AG04450 (cell line): ENCODE data around the gene COL13A1. TPM values are rescaled to one million over a fixed set of nuclear protein-coding genes. Genes with fewer than 3 reads are reported as not detected.

Experiments
- CTCF ChIA-PET: fragments of 300-600, 350-600 bp; formaldehyde crosslinking; extraction: SDS; loops from one replicate; lab custom pipeline; 2022; ENCODE audit warnings: antibody characterized with exemption, inconsistent platforms; lab: Charles Lee
- POLR2A ChIA-PET: fragments of 350-600 bp; formaldehyde crosslinking; extraction: SDS; loops from one replicate; lab custom pipeline; 2021; ENCODE audit warnings: antibody characterized with exemption, inconsistent platforms; lab: Yijun Ruan, JAX
- DNase-seq: peaks from one replicate; pipeline ENCODE4 v3.0.0-alpha.2; 2011; ENCODE audit warnings: low read depth, low spot score
- H3K27ac ChIP-seq: one replicate; pipeline ENCODE4 v1.5.1; 2012; ENCODE audit warnings: low read depth, low read length, control low read depth
- H3K27me3 ChIP-seq: one replicate; pipeline ENCODE4 v1.6.0; 2012; ENCODE audit warnings: low read length; ENCODE audit not compliant: control insufficient read depth, insufficient read depth
- H3K4me3 ChIP-seq: 2 replicates; pipeline ENCODE4 v1.5.1; 2011; ENCODE audit warnings: mild to moderate bottlenecking, low read depth, low read length, control low read depth
- H3K9me3 ChIP-seq: 2 replicates; pipeline ENCODE4 v1.5.1; 2012; ENCODE audit warnings: low read length; ENCODE audit not compliant: control insufficient read depth, insufficient read depth
- polyA plus RNA-seq: library from polyadenylated mRNA; depleted of rRNA; stranded (reverse); fragments of >200 nt; gene quantifications from 2 replicates; pipeline ENCODE4 v1.2.3, GENCODE V29; 2011
- TF ChIP-seq, protein P1 (sequence below): IDR thresholded peaks from 2 replicates; pipeline ENCODE4 v1.5.1; 2011; ENCODE audit warnings: low read depth, low read length, control low read depth, inconsistent platforms

The COL13A1 gene
- polyA plus RNA-seq, 1 experiment: 13.1 TPM

DNA sequence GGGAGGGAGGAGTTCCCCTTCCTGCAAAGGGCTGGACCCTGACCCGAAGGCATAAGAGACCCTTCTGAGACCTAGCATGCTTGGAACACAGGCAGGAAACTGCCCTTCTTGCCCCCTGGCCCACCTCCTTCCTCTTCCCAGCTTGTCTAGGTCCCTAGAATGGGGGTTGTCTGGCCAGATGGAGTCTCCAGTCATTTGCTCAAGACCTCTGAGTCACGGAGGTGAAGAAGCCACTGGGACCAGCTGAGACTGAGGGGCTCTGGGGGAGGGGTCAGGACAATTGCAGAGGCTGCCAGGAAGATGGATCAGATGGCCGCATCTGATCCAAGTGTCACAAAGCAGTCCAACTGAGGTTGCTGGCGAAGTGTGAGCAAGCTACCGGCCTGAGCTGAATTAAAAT is 46.2 kb downstream of the COL13A1 start:
- no peak for DNase-seq
- TF ChIP-seq, protein P1, sequence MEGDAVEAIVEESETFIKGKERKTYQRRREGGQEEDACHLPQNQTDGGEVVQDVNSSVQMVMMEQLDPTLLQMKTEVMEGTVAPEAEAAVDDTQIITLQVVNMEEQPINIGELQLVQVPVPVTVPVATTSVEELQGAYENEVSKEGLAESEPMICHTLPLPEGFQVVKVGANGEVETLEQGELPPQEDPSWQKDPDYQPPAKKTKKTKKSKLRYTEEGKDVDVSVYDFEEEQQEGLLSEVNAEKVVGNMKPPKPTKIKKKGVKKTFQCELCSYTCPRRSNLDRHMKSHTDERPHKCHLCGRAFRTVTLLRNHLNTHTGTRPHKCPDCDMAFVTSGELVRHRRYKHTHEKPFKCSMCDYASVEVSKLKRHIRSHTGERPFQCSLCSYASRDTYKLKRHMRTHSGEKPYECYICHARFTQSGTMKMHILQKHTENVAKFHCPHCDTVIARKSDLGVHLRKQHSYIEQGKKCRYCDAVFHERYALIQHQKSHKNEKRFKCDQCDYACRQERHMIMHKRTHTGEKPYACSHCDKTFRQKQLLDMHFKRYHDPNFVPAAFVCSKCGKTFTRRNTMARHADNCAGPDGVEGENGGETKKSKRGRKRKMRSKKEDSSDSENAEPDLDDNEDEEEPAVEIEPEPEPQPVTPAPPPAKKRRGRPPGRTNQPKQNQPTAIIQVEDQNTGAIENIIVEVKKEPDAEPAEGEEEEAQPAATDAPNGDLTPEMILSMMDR: no peak
- Histone ChIP-seq H3K9me3 (no peaks in the 10 kb centered on the region), H3K4me3 (no peak overlapping the region), H3K27ac (no peak overlapping the region), H3K27me3 (no peaks in the 10 kb centered on the region)
- POLR2A ChIA-PET: no interaction called here
- CTCF ChIA-PET: interaction anchor here (1.0 kb wide), 1 partner anchor 14 kb away, joined by 4 read pairs; no protein-coding TSS in a partner anchor

DNA sequence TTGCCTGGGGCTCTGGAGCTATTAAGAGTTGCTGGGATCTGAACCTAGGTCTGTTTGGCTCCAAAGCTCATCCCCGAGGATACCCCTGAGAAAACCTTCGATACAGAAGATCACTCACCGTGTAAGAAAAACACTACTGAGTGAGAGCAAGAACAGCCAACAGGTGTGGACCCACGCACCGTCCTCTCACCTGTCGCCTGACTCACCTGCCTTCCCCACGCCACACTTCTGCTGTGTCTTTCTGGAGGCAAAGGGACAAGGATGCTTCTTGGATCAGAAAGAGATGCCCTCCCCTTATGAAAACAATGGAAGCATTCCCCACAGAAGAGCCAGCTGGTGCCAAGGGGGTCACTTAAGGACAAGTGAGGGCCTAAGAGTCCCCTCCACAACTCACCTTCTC is 46.7 kb downstream of the COL13A1 start:
- Histone ChIP-seq H3K27me3 (no peaks in the 10 kb centered on the region), H3K4me3 (no peak overlapping the region), H3K27ac (no peak overlapping the region), H3K9me3 (no peaks in the 10 kb centered on the region)
- CTCF ChIA-PET: interaction anchor here (1.0 kb wide), 1 partner anchor 13 kb away, joined by 4 read pairs; no protein-coding TSS in a partner anchor
- TF ChIP-seq, protein P1: no peak
- DNase-seq: no peak
- POLR2A ChIA-PET: no interaction called here

DNA sequence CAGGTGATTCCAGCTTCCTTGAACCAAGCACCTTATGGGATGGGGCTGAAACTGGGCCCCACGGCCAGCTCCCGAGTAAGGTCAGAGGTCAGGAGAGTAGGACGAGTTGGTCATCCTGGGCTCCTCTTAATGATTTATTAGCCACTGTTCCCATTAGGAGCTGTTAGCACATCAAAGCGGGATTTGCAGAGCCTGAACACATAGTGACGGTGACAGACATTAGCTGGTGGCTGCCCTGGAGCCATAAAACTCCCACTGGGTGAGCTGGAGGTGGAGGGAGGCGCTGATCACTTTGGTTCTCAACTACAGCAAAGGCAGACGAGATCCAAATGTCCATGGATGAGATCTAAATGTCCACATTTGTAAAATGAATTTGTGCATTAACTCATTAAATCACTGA is 48.1 kb downstream of the COL13A1 start:
- DNase-seq: no peak
- Histone ChIP-seq H3K27me3 (no peaks in the 10 kb centered on the region), H3K4me3 (no peak overlapping the region), H3K9me3 (no peaks in the 10 kb centered on the region), H3K27ac (no peak overlapping the region)
- TF ChIP-seq, protein P1: no peak
- CTCF ChIA-PET: no interaction called here
- POLR2A ChIA-PET: no interaction called here

DNA sequence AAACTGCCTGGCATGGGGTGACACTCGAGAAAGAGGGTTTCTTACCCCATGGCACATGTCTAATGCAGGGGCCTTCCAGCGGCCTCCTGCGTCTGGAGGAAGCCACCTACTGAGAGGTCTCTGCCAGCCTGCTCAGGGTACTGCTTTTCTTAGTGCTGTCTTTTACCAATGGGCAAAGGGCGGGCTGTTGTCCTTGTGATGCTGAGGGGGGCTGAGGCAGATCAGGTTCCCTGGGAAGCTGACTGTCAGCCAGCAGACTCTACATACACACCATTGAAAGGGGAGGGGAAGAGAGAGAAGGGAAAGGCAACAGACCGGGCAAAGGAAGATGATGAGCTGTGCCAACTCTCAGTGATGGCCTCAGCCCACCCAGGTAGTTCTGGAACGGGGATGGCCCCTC is 48.7 kb downstream of the COL13A1 start:
- POLR2A ChIA-PET: no interaction called here
- Histone ChIP-seq H3K4me3 (no peak overlapping the region), H3K9me3 (no peaks in the 10 kb centered on the region), H3K27me3 (no peaks in the 10 kb centered on the region), H3K27ac (no peak overlapping the region)
- TF ChIP-seq, protein P1: no peak
- CTCF ChIA-PET: interaction anchor here (1.5 kb wide), 1 partner anchor 65 kb away, joined by 4 read pairs; no protein-coding TSS in a partner anchor
- DNase-seq: no peak

DNA sequence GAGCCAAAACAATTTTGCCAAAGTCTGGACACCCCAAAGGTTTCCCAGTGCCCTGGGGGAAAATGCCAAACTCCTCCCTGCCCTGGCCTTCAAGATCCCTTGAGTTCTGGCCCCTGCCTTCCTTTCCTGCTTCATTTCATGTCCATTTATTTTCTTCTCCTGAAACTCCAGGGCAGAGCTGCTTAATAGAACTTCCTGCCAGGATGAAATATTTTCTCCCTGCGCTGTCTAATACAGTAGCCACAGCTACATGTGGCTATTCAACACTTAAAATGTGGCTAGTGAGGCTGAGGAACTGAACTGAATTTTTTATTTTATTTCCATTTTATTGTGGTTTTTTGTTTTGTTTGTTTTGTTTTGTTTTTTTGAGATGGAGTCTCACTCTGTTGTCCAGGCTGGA is 49.6 kb downstream of the COL13A1 start:
- H3K27me3 ChIP-seq: no peaks in the 10 kb centered on the region
- H3K4me3 ChIP-seq: no peak overlapping the region
- TF ChIP-seq, protein P1: no peak
- CTCF ChIA-PET: interaction anchor here (1.5 kb wide), 1 partner anchor 64 kb away, joined by 4 read pairs; no protein-coding TSS in a partner anchor
- H3K27ac ChIP-seq: no peak overlapping the region
- DNase-seq: no peak
- POLR2A ChIA-PET: no interaction called here
- H3K9me3 ChIP-seq: no peaks in the 10 kb centered on the region
